Measurements from ENCODE around the gene CDH4.

CDH4 gene

GRCh38 chr20:61880706-61881105, 628.6 kb downstream of the CDH4 start:
- no peaks in the 10 kb centered on the region for H3K9me3 ChIP-seq (ENCODE audit: control insufficient read depth in 5 of 5, low read length in 5 of 5)
- H3K27me3 ChIP-seq (ENCODE audit: control insufficient read depth in 5 of 5, insufficient read depth in 4 of 5, low read length in 5 of 5): peaks cover 15 to 51% (median 28%) of the 10 kb centered on the region in 5 donors
- no peaks in the 10 kb centered on the region for H3K4me1 ChIP-seq (ENCODE audit: control insufficient read depth in 5 of 5, insufficient read depth in 5 of 5, low read length in 5 of 5)
- no peak overlapping the region for H3K4me3 ChIP-seq (ENCODE audit: low read depth in 1 of 5, low read length in 5 of 5)
- H3K27ac ChIP-seq (ENCODE audit: low read depth, low read length): no peak overlapping the region
- no peak overlapping the region for H3K9ac ChIP-seq (ENCODE audit: low read length in 5 of 5)
- no peaks in the 10 kb centered on the region for H3K36me3 ChIP-seq (ENCODE audit: control insufficient read depth in 5 of 5, insufficient read depth in 5 of 5, low read length in 5 of 5)

- no peaks in the 10 kb centered on the region for H3K4me1 ChIP-seq (ENCODE audit: control insufficient read depth in 5 of 5, insufficient read depth in 5 of 5, low read length in 5 of 5)
- no peaks in the 10 kb centered on the region for H3K9me3 ChIP-seq (ENCODE audit: control insufficient read depth in 5 of 5, low read length in 5 of 5)
- peaks cover 15 to 46% (median 30%) of the 10 kb centered on the region in 5 donors for H3K27me3 ChIP-seq (ENCODE audit: control insufficient read depth in 5 of 5, insufficient read depth in 4 of 5, low read length in 5 of 5)
- H3K4me3 ChIP-seq (ENCODE audit: low read depth in 1 of 5, low read length in 5 of 5): no peak overlapping the region
- H3K27ac ChIP-seq (ENCODE audit: low read depth, low read length): no peak overlapping the region
- no peaks in the 10 kb centered on the region for H3K36me3 ChIP-seq (ENCODE audit: control insufficient read depth in 5 of 5, insufficient read depth in 5 of 5, low read length in 5 of 5)
- H3K9ac ChIP-seq (ENCODE audit: low read length in 5 of 5): no peak overlapping the region
Observed at GRCh38 chr20:61881416-61881815, 629.4 kb downstream of the CDH4 start.

GRCh38 chr20:61881861-61882260, 629.8 kb downstream of the CDH4 start:
- Histone ChIP-seq H3K4me3 (ENCODE audit: low read depth in 1 of 5, low read length in 5 of 5) (no peak overlapping the region), H3K9ac (ENCODE audit: low read length in 5 of 5) (no peak overlapping the region), H3K36me3 (ENCODE audit: control insufficient read depth in 5 of 5, insufficient read depth in 5 of 5, low read length in 5 of 5) (no peaks in the 10 kb centered on the region), H3K9me3 (ENCODE audit: control insufficient read depth in 5 of 5, low read length in 5 of 5) (no peaks in the 10 kb centered on the region), H3K4me1 (ENCODE audit: control insufficient read depth in 5 of 5, insufficient read depth in 5 of 5, low read length in 5 of 5) (peaks cover 0 to under 1% (median 0%) of the 10 kb centered on the region in 5 donors), H3K27me3 (ENCODE audit: control insufficient read depth in 5 of 5, insufficient read depth in 4 of 5, low read length in 5 of 5) (peaks cover 15 to 46% (median 30%) of the 10 kb centered on the region in 5 donors), H3K27ac (ENCODE audit: low read depth, low read length) (no peak overlapping the region)

- H3K36me3 ChIP-seq (ENCODE audit: control insufficient read depth in 5 of 5, insufficient read depth in 5 of 5, low read length in 5 of 5): no peaks in the 10 kb centered on the region
- no peak overlapping the region for H3K9ac ChIP-seq (ENCODE audit: low read length in 5 of 5)
- peaks cover 15 to 43% (median 28%) of the 10 kb centered on the region in 5 donors for H3K27me3 ChIP-seq (ENCODE audit: control insufficient read depth in 5 of 5, insufficient read depth in 4 of 5, low read length in 5 of 5)
- no peak overlapping the region for H3K4me3 ChIP-seq (ENCODE audit: low read depth in 1 of 5, low read length in 5 of 5)
- H3K9me3 ChIP-seq (ENCODE audit: control insufficient read depth in 5 of 5, low read length in 5 of 5): no peaks in the 10 kb centered on the region
- H3K27ac ChIP-seq (ENCODE audit: low read depth, low read length): no peak overlapping the region
- H3K4me1 ChIP-seq (ENCODE audit: control insufficient read depth in 5 of 5, insufficient read depth in 5 of 5, low read length in 5 of 5): peaks cover 0 to 4% (median 0%) of the 10 kb centered on the region in 5 donors
Observed at GRCh38 chr20:61882716-61883615, 630.9 kb downstream of the CDH4 start.

GRCh38 chr20:61883857-61884393, 631.9 kb downstream of the CDH4 start:
- Histone ChIP-seq H3K9ac (ENCODE audit: low read length in 5 of 5) (no peak overlapping the region), H3K27ac (ENCODE audit: low read depth, low read length) (no peak overlapping the region)

GRCh38 chr20:61884571-61885389, 632.7 kb downstream of the CDH4 start:
- peaks cover 15 to 49% (median 27%) of the 10 kb centered on the region in 5 donors for H3K27me3 ChIP-seq (ENCODE audit: control insufficient read depth in 5 of 5, insufficient read depth in 4 of 5, low read length in 5 of 5)
- peaks cover 0 to 4% (median 0%) of the 10 kb centered on the region in 5 donors for H3K4me1 ChIP-seq (ENCODE audit: control insufficient read depth in 5 of 5, insufficient read depth in 5 of 5, low read length in 5 of 5)
- H3K9ac ChIP-seq (ENCODE audit: low read length in 5 of 5): no peak overlapping the region
- no peak overlapping the region for H3K4me3 ChIP-seq (ENCODE audit: low read depth in 1 of 5, low read length in 5 of 5)
- H3K9me3 ChIP-seq (ENCODE audit: control insufficient read depth in 5 of 5, low read length in 5 of 5): no peaks in the 10 kb centered on the region
- no peaks in the 10 kb centered on the region for H3K36me3 ChIP-seq (ENCODE audit: control insufficient read depth in 5 of 5, insufficient read depth in 5 of 5, low read length in 5 of 5)
- H3K27ac ChIP-seq (ENCODE audit: low read depth, low read length): no peak overlapping the region

More at GRCh38 chr20:61883857-61884393, 631.9 kb downstream of the CDH4 start:
- H3K9me3 ChIP-seq (ENCODE audit: control insufficient read depth in 5 of 5, low read length in 5 of 5): no peaks in the 10 kb centered on the region
- H3K36me3 ChIP-seq (ENCODE audit: control insufficient read depth in 5 of 5, insufficient read depth in 5 of 5, low read length in 5 of 5): no peaks in the 10 kb centered on the region
- peaks cover 0 to 4% (median 0%) of the 10 kb centered on the region in 5 donors for H3K4me1 ChIP-seq (ENCODE audit: control insufficient read depth in 5 of 5, insufficient read depth in 5 of 5, low read length in 5 of 5)
- peaks cover 15 to 49% (median 27%) of the 10 kb centered on the region in 5 donors for H3K27me3 ChIP-seq (ENCODE audit: control insufficient read depth in 5 of 5, insufficient read depth in 4 of 5, low read length in 5 of 5)
- no peak overlapping the region for H3K4me3 ChIP-seq (ENCODE audit: low read depth in 1 of 5, low read length in 5 of 5)

- Histone ChIP-seq H3K4me3 (ENCODE audit: low read depth in 1 of 5, low read length in 5 of 5) (no peak overlapping the region), H3K9me3 (ENCODE audit: control insufficient read depth in 5 of 5, low read length in 5 of 5) (peaks cover 0 to 3% (median 0%) of the 10 kb centered on the region in 5 donors), H3K27me3 (ENCODE audit: control insufficient read depth in 5 of 5, insufficient read depth in 4 of 5, low read length in 5 of 5) (peaks cover 15 to 47% (median 23%) of the 10 kb centered on the region in 5 donors), H3K4me1 (ENCODE audit: control insufficient read depth in 5 of 5, insufficient read depth in 5 of 5, low read length in 5 of 5) (peaks cover 0 to 4% (median 0%) of the 10 kb centered on the region in 5 donors), H3K27ac (ENCODE audit: low read depth, low read length) (no peak overlapping the region), H3K36me3 (ENCODE audit: control insufficient read depth in 5 of 5, insufficient read depth in 5 of 5, low read length in 5 of 5) (no peaks in the 10 kb centered on the region), H3K9ac (ENCODE audit: low read length in 5 of 5) (no peak overlapping the region)
Observed at GRCh38 chr20:61885759-61886715, 634.0 kb downstream of the CDH4 start.

- Histone ChIP-seq H3K4me3 (ENCODE audit: low read depth in 1 of 5, low read length in 5 of 5) (no peak overlapping the region), H3K4me1 (ENCODE audit: control insufficient read depth in 5 of 5, insufficient read depth in 5 of 5, low read length in 5 of 5) (peaks cover 0 to 4% (median 0%) of the 10 kb centered on the region in 5 donors), H3K27ac (ENCODE audit: low read depth, low read length) (no peak overlapping the region), H3K27me3 (ENCODE audit: control insufficient read depth in 5 of 5, insufficient read depth in 4 of 5, low read length in 5 of 5) (peaks cover 12 to 39% (median 20%) of the 10 kb centered on the region in 5 donors), H3K36me3 (ENCODE audit: control insufficient read depth in 5 of 5, insufficient read depth in 5 of 5, low read length in 5 of 5) (no peaks in the 10 kb centered on the region), H3K9me3 (ENCODE audit: control insufficient read depth in 5 of 5, low read length in 5 of 5) (peaks cover 0 to 3% (median under 1%) of the 10 kb centered on the region in 5 donors), H3K9ac (ENCODE audit: low read length in 5 of 5) (no peak overlapping the region)
Observed at GRCh38 chr20:61886721-61887595, 634.9 kb downstream of the CDH4 start.

All from subcutaneous abdominal adipose tissue (tissue), 5 donors.